ENCODE data around the gene CCDC88A.

Gene CCDC88A

GRCh38 chr2:55252832-55253231 lies 166.8 kb downstream of the CCDC88A start:
- TF ChIP-seq TAF1 (IDR thresholded peaks at IDR 0.05; ENCODE audit: borderline replicate concordance, insufficient read depth, low read length) (no peak), SIN3A (IDR thresholded peaks at IDR 0.05; ENCODE audit: borderline replicate concordance, insufficient read depth, low read length) (no peak), FOXP2 (optimal IDR thresholded peaks at IDR 0.05; ENCODE audit: borderline replicate concordance, extremely low read depth, extremely low read length, insufficient read depth) (no peak), POLR2AphosphoS5 (IDR thresholded peaks at IDR 0.05; ENCODE audit: low read depth, low read length) (no peak), REST (IDR thresholded peaks at IDR 0.05; ENCODE audit: insufficient read depth in 1 of 2, low read depth in 2 of 2, low read length in 2 of 2) (no peak)

GRCh38 chr2:55247025-55247424 lies 172.6 kb downstream of the CCDC88A start:
- TF ChIP-seq SIN3A (IDR thresholded peaks at IDR 0.05; ENCODE audit: borderline replicate concordance, insufficient read depth, low read length) = no peak
- TF ChIP-seq REST (IDR thresholded peaks at IDR 0.05; ENCODE audit: insufficient read depth in 1 of 2, low read depth in 2 of 2, low read length in 2 of 2) = no peak
- TF ChIP-seq TAF1 (IDR thresholded peaks at IDR 0.05; ENCODE audit: borderline replicate concordance, insufficient read depth, low read length) = no peak
- TF ChIP-seq FOXP2 (optimal IDR thresholded peaks at IDR 0.05; ENCODE audit: borderline replicate concordance, extremely low read depth, extremely low read length, insufficient read depth) = no peak
- TF ChIP-seq POLR2AphosphoS5 (IDR thresholded peaks at IDR 0.05; ENCODE audit: low read depth, low read length) = no peak

GRCh38 chr2:55245411-55245810 lies 174.2 kb downstream of the CCDC88A start:
- TF ChIP-seq POLR2AphosphoS5 (IDR thresholded peaks at IDR 0.05; ENCODE audit: low read depth, low read length) = no peak
- no peak for TF ChIP-seq TAF1 (IDR thresholded peaks at IDR 0.05; ENCODE audit: borderline replicate concordance, insufficient read depth, low read length)
- TF ChIP-seq REST (IDR thresholded peaks at IDR 0.05; ENCODE audit: insufficient read depth in 1 of 2, low read depth in 2 of 2, low read length in 2 of 2) = no peak
- no peak for TF ChIP-seq FOXP2 (optimal IDR thresholded peaks at IDR 0.05; ENCODE audit: borderline replicate concordance, extremely low read depth, extremely low read length, insufficient read depth)
- TF ChIP-seq SIN3A (IDR thresholded peaks at IDR 0.05; ENCODE audit: borderline replicate concordance, insufficient read depth, low read length) = no peak

GRCh38 chr2:55242617-55243016 lies 177.0 kb downstream of the CCDC88A start:
- TF ChIP-seq SIN3A (IDR thresholded peaks at IDR 0.05; ENCODE audit: borderline replicate concordance, insufficient read depth, low read length) = no peak
- no peak for TF ChIP-seq TAF1 (IDR thresholded peaks at IDR 0.05; ENCODE audit: borderline replicate concordance, insufficient read depth, low read length)
- TF ChIP-seq POLR2AphosphoS5 (IDR thresholded peaks at IDR 0.05; ENCODE audit: low read depth, low read length) = no peak
- no peak for TF ChIP-seq REST (IDR thresholded peaks at IDR 0.05; ENCODE audit: insufficient read depth in 1 of 2, low read depth in 2 of 2, low read length in 2 of 2)
- no peak for TF ChIP-seq FOXP2 (optimal IDR thresholded peaks at IDR 0.05; ENCODE audit: borderline replicate concordance, extremely low read depth, extremely low read length, insufficient read depth)
